ENCODE results near the gene RER1.
A peak's percentile ranks its signal among the peaks of the same experiment; 100 is the strongest.

The RER1 gene

GRCh38 chr1:2452201-2452931 is 60.7 kb downstream of the RER1 start:
- peak overlapping the region; percentile 21 for H3K9ac ChIP-seq (ENCODE audit: insufficient read length, low read depth)
- no peaks in the 10 kb centered on the region for H3K27me3 ChIP-seq (ENCODE audit: insufficient read depth, insufficient read length)
- H3K36me3 ChIP-seq (ENCODE audit: insufficient read depth, insufficient read length, low read length), result no peaks in the 10 kb centered on the region
- no peak for DNase-seq (ENCODE audit: low read depth, low spot score)
- H3K4me3 ChIP-seq (ENCODE audit: insufficient read length, low read depth), result no peak overlapping the region
- peaks cover 28% of the 10 kb centered on the region for H3K4me1 ChIP-seq (ENCODE audit: insufficient read depth, insufficient read length)
- H3K9me3 ChIP-seq (ENCODE audit: insufficient read depth, low read length), result no peaks in the 10 kb centered on the region
- TF ChIP-seq SUZ12 (IDR thresholded peaks at IDR 0.05; ENCODE audit: extremely low read depth, insufficient read depth, insufficient read length) (no peak), YY1 (IDR thresholded peaks at IDR 0.05; ENCODE audit: insufficient read depth, insufficient read length) (no peak), ZNF274 (IDR thresholded peaks at IDR 0.05; ENCODE audit: low read depth, low read length) (no peak)

GRCh38 chr1:2452932-2453315 is 61.3 kb downstream of the RER1 start:
- no peak for TF ChIP-seq SUZ12 (IDR thresholded peaks at IDR 0.05; ENCODE audit: extremely low read depth, insufficient read depth, insufficient read length)
- TF ChIP-seq ZNF274 (IDR thresholded peaks at IDR 0.05; ENCODE audit: low read depth, low read length), result no peak
- TF ChIP-seq YY1 (IDR thresholded peaks at IDR 0.05; ENCODE audit: insufficient read depth, insufficient read length), result no peak
- no peak for DNase-seq (ENCODE audit: low read depth, low spot score)
- Histone ChIP-seq H3K4me1 (ENCODE audit: insufficient read depth, insufficient read length) (peaks cover 23% of the 10 kb centered on the region), H3K4me3 (ENCODE audit: insufficient read length, low read depth) (no peak overlapping the region), H3K9me3 (ENCODE audit: insufficient read depth, low read length) (no peaks in the 10 kb centered on the region), H3K9ac (ENCODE audit: insufficient read length, low read depth) (no peak overlapping the region), H3K36me3 (ENCODE audit: insufficient read depth, insufficient read length, low read length) (no peaks in the 10 kb centered on the region), H3K27me3 (ENCODE audit: insufficient read depth, insufficient read length) (no peaks in the 10 kb centered on the region)

- no peak for TF ChIP-seq SUZ12 (IDR thresholded peaks at IDR 0.05; ENCODE audit: extremely low read depth, insufficient read depth, insufficient read length)
- TF ChIP-seq ZNF274 (IDR thresholded peaks at IDR 0.05; ENCODE audit: low read depth, low read length), result no peak
- TF ChIP-seq YY1 (IDR thresholded peaks at IDR 0.05; ENCODE audit: insufficient read depth, insufficient read length), result no peak
- no peaks in the 10 kb centered on the region for H3K27me3 ChIP-seq (ENCODE audit: insufficient read depth, insufficient read length)
- H3K4me3 ChIP-seq (ENCODE audit: insufficient read length, low read depth), result no peak overlapping the region
- no peaks in the 10 kb centered on the region for H3K9me3 ChIP-seq (ENCODE audit: insufficient read depth, low read length)
- no peak for DNase-seq (ENCODE audit: low read depth, low spot score)
- no peak overlapping the region for H3K9ac ChIP-seq (ENCODE audit: insufficient read length, low read depth)
- H3K36me3 ChIP-seq (ENCODE audit: insufficient read depth, insufficient read length, low read length), result no peaks in the 10 kb centered on the region
- H3K4me1 ChIP-seq (ENCODE audit: insufficient read depth, insufficient read length), result peaks cover 18% of the 10 kb centered on the region
Observed at GRCh38 chr1:2454227-2454626, 62.6 kb downstream of the RER1 start.

Measured in NT2/D1 (cell line).